ENCODE measurements around the gene CDH16.

DNA sequence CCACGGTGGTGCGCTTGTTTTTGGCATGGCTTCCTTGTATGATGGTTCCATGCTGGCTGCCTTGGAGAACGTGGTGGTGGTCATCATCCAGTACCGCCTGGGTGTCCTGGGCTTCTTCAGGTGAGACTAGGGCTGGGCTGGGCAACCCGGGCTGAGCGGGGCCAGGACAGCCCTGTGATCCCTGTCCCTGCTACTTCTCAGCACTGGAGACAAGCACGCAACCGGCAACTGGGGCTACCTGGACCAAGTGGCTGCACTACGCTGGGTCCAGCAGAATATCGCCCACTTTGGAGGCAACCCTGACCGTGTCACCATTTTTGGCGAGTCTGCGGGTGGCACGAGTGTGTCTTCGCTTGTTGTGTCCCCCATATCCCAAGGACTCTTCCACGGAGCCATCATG is 21.6 kb upstream of the CDH16 start:
- TF ChIP-seq, protein P1, sequence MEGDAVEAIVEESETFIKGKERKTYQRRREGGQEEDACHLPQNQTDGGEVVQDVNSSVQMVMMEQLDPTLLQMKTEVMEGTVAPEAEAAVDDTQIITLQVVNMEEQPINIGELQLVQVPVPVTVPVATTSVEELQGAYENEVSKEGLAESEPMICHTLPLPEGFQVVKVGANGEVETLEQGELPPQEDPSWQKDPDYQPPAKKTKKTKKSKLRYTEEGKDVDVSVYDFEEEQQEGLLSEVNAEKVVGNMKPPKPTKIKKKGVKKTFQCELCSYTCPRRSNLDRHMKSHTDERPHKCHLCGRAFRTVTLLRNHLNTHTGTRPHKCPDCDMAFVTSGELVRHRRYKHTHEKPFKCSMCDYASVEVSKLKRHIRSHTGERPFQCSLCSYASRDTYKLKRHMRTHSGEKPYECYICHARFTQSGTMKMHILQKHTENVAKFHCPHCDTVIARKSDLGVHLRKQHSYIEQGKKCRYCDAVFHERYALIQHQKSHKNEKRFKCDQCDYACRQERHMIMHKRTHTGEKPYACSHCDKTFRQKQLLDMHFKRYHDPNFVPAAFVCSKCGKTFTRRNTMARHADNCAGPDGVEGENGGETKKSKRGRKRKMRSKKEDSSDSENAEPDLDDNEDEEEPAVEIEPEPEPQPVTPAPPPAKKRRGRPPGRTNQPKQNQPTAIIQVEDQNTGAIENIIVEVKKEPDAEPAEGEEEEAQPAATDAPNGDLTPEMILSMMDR (IDR thresholded peaks at IDR 0.05; ENCODE audit: low read length): no peak
- no peak for TF ChIP-seq EZH2 (IDR thresholded peaks at IDR 0.05; ENCODE audit: borderline replicate concordance, low read length)

Data from OCI-LY1 (cell line).